NCI-H1048 (cell line): ENCODE data around the gene COX14.
"Not testable (repeated sequence)": the region's sequence is repeated elsewhere in the genome, so short reads cannot be mapped to it uniquely, and the experiment has no call there.

Experiments used
- DNase-seq: peaks from one replicate; lab custom pipeline; 2025; lab: John Stamatoyannopoulos, UW

The COX14 gene

DNA sequence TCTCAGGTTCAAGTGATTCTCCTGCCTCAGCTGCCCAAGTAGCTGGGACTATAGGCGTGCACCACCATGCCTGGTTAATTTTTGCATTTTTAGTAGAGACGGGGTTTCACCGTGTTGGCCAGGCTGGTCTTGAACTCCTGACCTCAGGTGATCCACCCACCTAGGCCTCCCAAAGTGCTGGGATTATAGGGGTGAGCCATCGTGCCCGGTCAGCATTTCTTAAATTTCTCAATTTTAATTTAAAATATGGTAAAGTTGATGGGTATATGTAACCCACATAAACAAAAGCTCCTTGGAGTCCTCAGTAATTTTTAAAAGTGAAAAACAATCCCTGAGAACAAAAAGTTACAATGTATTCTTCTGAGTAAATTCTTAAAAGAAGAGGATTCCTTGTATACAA, 42.9 kb downstream of the COX14 start:
- DNase-seq = not testable (repeated sequence)

DNA sequence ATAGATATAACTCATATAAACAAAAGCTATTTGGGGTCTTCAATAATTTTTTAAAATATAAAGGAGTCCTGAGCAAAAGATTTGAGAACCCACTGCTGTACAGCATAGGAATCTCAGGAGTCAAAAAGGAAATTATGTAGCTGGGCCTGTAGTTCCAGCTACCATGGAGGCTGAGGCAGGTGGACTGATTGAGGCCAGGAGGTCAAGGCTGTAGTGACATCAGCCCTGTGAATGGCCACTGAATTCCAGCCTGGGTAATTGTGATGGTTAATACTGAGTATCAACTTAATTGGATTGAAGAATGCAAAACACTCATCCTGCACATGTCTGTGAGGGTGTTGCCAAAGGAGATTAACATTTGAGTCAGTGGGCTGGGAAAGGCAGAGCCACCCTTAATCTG, 44.6 kb downstream of the COX14 start:
- DNase-seq = no peak

DNA sequence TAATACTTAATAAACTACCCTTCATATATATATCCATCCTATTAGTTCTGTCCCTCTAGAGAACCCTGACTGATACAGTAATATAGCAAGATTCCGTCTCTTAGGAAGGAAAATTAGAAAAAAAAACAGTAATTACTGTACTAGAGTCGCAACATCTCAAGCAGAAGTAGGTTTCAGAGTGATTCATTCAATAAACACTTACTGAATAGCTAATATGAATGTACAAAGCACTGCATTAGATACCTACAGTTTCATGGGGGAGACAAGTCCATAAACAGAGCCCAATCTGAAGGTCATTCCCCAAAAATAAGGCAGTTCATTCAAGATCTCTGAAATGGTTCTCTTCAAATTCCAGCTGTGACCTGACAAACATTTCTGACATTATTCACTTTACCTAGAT, 45.2 kb downstream of the COX14 start:
- no peak for DNase-seq

GRCh38 chr12:50160643-50161042, 48.6 kb downstream of the COX14 start:
- DNase-seq = no peak

- no peak for DNase-seq
These were observed 50.2 kb downstream of the COX14 start for GRCh38 chr12:50162230-50162629.

GRCh38 chr12:50164963-50165362, 52.9 kb downstream of the COX14 start:
- no peak for DNase-seq

GRCh38 chr12:50166799-50167048, 54.7 kb downstream of the COX14 start:
- DNase-seq = no peak

DNA sequence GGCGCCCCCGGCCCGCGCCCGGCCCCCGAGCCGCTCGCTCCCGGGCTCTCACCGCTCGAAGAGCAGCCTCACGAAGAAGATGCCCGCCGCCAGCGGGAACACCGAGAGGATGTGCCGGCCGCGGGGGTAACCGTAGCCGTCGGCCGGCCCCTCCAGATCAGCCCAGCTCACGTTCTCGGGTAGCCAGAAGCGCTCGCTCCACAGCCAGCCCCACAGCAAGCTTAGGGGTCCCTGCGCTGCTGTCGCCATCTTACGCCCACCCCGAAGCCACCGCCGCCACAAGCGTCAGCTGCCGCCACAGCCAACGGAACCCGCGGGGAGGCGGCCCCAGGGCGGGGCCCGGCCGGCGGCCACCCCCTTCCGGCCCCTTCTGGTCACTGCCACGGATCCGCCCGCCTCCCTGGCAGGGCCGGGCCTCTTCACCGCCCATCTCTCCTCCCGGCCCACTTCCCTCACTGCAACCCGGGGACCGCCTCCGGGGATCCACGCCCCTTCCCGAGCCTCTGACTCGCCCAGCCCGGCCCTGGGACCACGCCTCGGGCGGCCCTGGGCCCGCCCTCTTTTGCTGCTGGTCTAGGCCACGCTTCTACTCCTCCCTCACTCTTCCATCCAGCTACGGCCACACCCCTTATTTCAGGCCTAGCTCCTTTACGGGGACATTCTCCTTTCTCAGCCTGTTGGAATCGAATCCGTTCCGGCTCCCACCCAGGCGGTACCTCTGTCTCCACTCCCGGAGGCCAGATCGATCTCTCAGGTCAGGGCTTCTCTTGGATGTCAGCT, 55.2 kb downstream of the COX14 start, which contains the start of gene CERS5:
Gene CERS5, minus strand, starts transcription at position 321 of the 780 bp plus-strand sequence. Its CDS starts 72 bp downstream, at position 249.
- DNase-seq = peak; percentile 96
